G401.6 (cell line): ENCODE measurements around the gene STX8.
"Not testable (repeated sequence)": the region's sequence is repeated elsewhere in the genome, so short reads cannot be mapped to it uniquely, and the experiment has no call there.

ENCODE experiments used
- FAIRE-seq: peaks from 2 replicates; lab custom pipeline; 2012; peaks lifted over from hg19 to GRCh38; lab: Jason Lieb, UNC

Gene STX8

DNA sequence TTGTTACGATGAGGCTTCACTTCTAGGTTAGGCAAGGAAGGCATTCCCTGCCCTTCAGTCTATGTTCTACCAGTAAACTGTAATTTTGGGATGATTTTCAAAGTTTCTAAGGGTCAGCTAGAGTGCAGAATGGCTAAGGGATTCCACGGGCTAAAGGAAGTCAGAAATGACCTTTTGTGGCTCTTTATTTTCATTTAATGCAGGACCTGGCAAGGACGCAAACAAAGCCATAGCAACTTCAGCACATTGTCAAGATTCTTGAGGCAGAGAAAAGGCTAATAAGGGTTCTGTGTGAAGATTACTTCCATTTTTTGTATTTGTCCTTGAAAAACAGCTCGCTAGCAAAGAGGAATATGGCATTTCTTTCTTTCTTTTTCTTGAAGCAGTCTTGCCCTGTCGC is 76.6 kb downstream of the STX8 start:
- no peak for FAIRE-seq

DNA sequence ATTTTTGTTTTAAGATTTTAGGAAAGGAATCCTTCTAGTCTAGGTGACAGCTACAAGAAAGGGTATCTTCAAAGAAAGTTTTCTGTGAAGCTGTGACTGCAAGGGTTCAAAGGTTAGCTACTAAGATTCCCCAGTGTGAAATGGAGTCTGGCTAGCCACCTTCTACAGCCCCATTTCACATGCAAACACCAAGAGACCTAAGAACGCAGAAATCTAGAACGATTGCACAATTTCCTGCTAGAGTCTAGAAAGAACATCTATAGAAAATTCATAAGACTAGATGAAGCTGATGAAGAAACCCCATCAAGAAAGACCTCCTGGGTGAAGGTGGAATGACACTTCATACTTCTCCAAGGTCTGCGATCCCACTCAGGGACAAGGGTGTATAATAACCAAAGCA is 77.1 kb downstream of the STX8 start:
- no peak for FAIRE-seq

DNA sequence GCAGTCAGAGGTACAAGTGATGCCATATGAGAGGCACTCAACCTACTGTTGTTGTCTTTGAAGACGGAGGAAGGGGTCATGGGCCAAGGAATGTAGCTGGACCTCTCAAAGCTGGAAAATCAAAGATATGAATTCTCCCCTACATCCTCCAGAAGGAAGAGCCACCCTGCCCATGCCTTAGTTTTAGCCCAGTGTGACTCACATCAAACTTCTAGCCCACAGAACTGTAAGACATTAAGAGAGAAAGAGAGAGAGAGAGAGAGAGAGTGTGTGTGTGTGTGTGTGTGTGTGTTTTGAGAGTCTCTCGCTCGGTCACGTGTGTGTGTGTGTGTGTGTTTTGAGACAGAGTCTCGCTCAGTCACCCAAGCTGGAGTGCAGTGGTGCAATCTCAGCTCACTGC is 87.1 kb downstream of the STX8 start:
- FAIRE-seq = no peak

DNA sequence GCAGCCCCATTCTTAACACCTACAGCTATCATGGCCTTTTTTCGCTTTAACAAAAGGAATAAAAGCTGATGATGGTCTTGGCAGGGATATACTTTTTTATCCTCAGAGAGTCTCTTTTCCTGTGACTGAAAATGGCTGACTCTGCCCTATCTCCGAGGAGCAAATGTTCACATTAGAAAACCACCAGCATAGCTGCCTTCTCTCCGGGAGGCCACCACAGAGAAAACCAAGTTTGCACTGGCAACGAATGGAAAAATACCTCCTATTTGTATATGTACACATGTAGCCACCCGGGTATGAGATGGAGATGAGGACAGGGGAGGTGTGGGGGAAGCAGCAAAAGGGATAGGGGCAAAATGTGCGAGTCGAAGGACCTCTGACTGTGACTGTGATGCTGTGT is 88.2 kb downstream of the STX8 start:
- no peak for FAIRE-seq

DNA sequence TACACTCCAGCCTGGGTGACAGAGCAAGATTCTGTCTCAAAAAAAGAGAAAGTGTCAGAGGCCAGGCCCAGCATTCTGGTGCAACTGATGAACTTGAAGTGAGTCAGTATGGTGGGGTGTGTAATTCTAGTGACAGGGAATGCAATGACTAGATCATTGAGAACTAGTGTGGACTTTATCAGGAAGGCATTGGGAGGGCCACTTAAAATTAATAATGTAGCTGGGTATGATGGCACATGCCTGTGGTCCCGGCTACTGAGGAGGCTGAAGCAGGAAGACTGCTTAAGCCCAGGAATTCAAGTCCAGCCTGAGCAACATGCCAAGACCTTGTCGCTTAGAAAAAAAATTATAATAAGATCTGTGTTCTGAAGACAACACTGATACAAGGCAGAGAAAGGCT is 90.8 kb downstream of the STX8 start:
- no peak for FAIRE-seq

DNA sequence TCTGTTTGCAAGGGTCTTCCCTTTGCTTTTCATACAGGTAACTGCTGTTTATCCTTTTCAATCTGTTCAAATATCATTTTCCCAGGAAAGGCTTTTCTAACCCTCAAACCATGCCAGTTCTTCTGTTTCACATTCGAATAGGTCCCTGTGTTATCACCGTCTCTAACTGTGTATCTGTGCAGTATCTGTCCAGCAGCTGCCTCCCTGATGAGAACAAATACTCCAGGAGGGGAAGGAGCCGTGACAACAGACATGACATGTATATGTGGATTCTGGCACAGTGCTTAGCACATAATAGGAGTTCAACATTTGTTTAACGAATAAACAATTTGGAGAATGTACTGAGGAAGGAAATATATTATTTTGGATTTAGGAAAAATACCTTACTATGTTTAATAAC is 95.7 kb downstream of the STX8 start:
- no peak for FAIRE-seq

DNA sequence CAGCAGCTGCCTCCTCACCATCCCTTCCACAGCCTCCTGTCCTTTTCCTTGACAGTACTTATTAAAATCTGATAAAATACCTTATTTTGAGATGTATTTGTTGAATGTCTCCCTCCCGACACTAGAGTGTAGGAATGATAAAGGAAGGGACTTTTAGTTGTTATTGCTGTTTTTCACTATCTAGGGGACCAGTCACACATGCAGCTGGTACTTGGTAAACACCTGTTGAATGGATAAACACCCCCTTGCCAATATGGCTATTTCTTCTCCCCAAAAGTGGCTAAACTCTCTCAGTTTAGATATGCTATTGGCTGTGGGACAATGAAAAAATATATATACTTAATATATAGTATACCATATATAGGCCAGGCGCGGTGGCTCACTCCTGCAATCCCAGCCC is 96.7 kb downstream of the STX8 start:
- FAIRE-seq = no peak

DNA sequence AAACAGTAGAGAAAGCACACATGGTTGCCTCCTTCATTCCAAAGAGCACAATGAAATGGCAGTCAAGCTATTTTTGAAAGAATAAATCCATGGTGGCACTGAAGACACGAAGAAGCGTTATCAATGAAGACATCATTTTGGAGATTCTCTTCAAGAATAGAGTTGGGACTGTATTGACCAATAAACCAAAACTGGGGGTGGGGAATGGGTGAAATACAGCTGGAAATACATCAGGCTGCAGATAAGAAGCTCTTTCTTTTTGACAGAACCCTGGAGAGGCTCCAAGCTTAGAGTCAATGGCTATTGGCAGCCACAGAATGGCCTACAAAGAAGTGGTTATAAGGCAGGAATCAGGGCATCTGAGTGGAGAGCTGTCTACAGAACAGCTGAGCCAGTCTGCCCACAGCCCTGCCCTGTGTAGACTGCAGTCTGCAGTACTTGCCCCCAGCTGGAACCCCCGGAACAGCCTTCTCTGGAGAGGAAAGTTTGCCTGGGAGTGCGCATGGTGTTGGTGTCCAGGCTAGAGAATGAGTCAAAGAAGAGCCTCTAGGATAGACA is 100.4 kb downstream of the STX8 start:
- no peak for FAIRE-seq

DNA sequence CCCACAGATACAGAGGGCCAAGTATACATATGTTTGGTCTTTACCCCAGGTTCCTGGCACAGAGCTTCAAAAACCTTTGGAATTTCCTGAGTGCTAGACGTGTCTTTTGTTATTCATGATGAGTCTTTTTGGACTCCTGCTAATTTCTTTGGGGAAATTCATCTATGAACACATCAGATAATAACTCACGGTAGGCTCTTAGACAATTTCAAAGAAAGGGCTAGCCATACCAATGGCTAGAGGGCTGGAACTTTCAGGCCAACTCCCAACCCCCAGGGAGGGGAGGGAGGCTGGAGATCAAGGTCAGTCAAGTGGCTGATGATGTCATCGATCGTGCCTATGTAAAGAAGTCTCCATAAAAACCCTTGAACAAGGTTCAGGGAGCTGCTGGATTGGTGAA is 101.9 kb downstream of the STX8 start:
- FAIRE-seq = no peak

DNA sequence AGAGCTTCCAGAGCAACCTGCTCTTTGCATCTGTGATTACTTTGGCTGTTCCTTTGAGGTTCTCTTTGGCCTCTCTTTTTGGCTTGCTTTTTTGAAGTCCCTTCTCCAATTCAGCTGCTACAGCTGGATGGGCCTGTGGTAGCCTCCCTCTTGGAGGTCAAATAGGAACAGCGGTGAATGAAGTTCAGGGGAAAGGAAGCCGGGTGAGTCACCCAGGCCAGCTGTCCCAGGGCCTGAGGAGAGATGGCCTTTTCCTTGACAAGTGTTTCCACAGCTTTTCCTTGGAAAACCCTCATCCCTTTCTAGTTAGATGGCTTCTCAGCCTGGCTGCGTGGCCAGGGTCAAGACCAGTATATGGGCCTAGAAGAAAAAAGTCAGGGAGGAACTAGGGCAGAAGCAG is 103.1 kb downstream of the STX8 start:
- no peak for FAIRE-seq

DNA sequence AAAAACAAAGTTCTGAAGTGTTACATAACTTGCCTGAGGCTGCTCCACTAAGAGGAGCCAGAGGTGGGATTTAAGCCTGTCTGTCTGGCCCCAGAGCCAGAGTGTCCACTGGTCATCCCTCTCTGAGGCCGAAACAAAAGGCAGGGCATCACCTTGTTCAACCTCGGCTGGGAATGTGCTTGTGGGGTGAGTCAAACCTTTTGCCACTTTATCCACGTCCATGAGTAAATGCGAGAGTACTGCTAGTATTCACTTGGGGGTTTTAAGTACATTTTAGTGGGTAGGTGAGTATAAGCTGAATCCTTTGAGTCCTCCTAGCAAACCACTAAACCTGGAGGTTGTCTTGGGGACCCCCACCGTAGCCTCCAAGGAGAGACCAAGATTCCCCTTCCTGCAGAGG is 103.5 kb downstream of the STX8 start:
- FAIRE-seq = no peak

DNA sequence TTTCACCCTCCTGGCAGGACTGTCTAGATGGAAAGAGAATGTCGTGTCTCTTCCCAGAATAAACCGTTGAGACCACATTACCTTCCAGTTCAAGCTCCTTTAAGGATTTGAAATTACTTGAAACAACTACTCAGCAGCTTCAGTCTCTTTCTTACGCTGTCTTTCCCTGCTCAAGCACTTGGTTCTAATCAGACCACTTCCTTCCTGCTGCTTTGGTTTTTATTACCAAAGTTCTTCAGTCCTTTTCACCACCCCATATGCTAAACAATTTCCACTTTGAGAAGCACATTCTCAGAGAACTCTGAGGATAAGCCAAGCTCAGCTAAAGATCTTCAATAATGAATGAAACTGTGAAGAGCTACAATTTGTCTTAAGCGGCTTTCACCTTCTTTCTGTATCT is 105.4 kb downstream of the STX8 start:
- no peak for FAIRE-seq

DNA sequence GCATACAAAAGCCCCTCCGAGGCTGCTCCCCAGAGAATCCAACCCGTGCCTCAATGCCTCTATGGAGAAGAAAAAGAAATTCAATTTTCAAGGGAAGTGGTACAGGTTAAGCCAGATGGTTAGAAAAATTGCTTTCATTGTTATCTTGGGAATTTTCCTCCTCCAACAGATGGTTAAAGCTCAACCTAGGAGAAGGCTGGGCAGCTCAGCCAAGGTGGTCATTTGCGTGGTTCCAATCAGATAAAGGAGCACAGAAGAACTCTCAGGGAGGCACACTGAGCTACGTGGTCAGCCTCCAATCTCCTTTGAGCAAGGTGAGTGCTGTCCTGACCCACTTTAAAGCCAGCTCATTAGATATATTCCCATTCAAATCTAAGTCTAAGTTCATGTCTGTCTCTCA is 106.7 kb downstream of the STX8 start:
- no peak for FAIRE-seq

DNA sequence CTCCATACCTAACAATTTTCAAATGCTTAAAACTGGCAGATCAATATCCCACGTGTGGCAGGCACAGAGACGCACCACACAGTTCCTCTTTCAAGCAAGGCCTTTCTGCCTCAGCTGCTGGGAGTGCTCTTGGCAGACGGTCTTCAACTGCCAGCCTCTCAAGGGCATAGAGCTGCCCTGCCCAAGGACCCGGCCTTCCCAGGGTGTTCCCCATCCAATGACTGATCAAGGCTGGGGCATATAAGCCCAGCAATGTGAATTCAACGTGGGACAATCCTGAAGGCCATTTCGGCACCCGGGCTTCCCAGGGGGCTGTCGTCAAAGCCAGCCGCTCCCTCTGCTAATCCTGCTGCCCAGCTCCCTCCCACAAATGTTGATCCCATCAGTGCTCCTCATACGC is 107.1 kb downstream of the STX8 start:
- no peak for FAIRE-seq

DNA sequence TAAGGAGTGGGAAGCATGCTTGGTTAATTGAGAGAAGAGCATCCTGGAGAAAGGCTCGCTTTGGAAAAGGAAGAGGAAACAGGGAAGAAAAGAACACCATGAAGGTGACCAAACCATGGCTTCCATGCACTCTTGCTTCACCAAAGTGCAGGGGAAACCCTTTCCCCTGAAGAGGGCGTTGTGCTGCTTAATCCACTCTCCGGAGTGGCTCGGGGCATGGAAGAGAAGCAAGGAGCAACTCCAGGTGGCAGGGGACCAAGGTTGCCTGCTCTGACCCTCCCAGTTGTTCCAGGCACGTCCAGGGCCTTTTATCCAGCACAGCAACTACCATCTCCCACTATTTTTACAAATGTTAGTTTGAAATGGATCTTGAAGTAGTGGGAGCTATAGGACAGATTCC is 108.1 kb downstream of the STX8 start:
- FAIRE-seq = no peak

DNA sequence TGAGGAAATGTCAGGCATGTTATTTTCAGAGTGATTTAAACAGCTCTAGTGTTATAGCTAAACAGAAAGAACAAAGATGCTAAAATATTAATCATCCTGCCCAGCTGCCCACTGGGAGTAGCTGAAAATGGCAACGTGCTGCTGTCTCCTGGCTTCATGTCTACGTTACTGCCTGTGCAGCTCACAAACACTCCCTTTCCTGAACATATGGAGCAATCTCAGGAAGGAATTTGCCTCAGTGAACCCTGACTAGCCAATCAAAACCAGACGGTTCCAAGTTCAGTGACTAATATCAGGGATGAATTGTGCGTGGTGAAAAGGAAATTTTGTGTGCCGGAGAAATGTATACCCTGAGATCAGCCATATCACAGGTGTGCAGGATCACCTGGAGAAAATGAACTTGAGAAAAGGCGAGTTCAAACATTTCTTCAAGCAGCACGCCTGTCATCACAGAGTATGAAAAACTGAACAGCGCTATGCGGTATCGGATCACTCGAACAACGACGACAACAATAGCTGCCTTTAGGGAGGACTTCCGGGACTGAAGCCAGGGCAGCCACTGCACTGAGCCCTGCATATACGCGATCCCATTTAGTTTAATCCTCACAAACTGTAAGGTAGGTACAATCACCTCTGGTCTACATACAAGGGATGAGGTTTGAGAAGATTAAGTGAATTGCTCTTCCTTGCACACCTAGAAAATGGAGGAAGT is 110.3 kb downstream of the STX8 start:
- no peak for FAIRE-seq

DNA sequence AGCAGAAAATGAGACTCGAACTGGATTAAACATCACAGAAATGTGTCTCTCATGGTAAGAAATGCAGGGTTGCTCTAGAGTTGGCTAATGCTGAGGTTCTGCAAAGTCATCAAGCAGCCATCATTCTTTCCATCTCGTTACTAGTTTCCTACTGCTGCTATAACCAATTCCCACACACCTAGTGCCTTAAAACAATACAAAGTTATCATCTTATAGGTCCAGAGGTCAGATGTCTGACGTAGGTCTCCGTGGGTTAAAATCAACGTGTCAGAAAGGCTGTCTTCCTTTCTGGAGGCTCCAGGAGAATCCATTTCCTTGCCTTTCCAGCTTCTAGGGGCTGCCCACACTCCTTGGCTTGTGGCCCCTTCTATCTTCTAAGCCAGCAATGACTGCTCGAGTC is 118.6 kb downstream of the STX8 start:
- FAIRE-seq = no peak

DNA sequence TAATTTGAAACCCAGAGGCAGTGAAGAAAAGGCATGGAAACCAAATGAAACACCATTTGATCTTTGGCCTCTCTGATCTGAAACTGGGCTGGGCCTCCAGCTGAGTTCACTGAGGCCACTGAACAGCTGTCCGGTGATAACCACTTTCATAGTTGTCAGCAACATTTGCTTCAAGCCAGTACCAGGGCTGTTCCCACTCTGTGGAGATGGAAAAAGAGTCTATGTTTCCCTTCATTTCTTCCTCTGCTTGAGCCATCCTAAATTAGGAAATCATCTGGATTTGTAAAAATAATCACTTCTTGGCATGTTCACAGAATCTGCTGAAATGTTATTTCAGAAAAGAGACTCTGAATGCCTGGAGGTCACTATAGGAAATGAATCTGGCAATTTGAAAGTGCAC is 119.3 kb downstream of the STX8 start:
- FAIRE-seq = no peak

DNA sequence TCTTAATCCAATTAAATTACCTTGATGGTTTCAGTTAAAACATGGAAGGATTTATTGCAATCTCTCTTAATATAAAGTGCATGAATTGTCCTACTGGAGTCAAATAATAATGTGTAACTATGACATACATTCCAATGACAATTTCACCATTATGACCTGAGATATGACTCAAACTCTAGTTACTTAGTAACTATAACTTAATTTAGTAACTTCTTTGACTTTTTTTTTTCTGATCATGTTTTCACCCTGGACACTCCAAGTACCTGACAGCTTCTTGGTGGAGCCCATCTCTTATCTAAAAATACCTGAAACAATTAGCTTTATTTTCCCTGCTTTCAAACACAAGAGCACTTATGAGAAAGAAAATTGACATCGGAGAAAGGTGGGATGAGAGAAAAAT is 123.7 kb downstream of the STX8 start:
- no peak for FAIRE-seq

DNA sequence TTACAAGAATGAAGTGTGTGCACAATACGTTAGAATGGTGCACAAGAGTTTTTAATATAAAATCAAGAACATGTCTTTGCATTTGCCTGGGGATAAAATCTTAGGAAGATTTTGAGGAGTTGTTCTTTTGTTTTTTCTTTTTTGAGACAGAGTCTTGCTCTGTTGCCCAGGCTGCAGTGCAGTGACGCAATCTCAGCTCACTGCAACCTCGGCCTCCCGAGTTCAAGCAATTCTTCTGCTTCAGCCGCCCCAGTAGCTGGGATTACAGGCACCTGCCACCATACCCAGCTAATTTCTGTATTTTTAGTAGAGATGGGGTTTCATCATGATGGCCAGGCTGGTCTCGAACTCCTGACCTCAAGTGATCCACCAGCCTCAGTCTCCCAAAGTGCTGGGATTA is 128.3 kb downstream of the STX8 start:
- not testable (repeated sequence) for FAIRE-seq

DNA sequence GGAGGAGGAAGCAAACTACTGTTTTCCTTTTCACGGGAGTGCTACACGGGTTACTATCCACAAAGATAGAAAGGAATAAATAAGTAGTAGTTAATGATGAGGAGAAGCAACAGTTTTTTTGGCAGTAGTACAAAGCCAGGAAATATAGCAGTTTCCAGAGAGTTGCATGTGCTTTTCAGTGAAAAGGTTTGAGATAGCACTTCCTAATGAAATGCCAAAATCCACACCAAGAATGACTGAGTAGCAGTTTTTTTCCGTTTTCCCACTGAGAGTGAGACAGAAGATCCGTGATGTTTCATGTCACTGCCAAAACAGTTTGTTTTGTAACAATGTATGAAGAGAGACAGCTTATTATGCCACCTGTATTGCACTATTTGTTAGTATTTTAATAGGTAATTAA is 129.1 kb downstream of the STX8 start:
- no peak for FAIRE-seq

DNA sequence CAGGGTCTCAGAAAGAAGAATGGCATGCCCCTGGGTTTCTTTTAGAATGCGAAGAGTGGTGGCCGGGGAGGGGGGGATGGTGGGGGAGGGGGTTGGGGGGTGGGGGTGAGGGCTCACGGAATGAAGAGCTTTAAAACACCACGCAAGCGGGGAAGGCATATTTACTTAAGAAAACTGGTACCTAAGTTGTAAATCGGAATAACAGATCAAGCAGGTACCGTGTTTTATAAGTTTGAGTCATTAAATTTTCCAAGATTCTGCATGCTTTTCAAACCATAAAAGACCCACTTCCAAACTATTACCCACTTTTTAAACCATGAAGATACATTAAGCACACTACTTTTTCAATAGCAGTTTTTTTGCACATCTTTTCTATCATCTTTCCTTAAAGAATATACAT is 130.2 kb downstream of the STX8 start:
- no peak for FAIRE-seq

DNA sequence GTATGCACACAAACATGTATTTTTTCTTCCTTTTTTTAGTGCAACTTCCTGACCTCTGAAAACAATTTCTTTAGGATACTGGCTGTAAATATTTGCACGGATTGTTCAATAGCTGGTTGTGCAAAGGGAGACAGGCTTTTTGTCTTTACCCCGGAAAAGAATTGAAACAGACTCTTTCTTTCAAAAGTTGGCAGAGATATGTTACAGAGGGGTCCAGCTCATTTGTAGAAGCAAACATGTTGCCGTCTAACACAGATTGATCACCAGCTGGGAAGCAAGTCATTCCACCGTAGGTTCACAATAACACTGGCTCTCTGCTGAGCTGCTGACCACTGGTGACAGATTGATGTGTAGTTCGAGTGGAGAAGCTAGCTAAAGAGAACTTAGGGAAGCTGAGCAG is 130.9 kb downstream of the STX8 start:
- no peak for FAIRE-seq

DNA sequence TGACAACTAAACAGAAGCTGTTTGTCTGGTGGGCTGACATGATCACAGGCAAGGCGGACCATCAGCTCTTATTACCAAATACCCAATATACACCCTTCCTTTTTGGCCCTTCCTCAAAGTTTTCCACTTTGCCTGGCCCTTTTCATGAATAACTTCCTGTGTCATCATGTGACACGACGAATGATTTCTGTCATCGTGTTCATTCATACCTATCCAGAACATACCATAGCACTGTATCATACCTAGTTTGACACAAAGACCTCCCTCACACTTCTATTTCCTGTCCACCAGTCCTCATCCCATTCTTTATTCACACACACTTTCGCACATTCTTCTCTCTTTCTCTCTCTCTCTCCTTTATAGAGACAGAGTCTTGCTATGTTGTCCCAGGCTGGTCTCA is 131.8 kb downstream of the STX8 start:
- FAIRE-seq = no peak

DNA sequence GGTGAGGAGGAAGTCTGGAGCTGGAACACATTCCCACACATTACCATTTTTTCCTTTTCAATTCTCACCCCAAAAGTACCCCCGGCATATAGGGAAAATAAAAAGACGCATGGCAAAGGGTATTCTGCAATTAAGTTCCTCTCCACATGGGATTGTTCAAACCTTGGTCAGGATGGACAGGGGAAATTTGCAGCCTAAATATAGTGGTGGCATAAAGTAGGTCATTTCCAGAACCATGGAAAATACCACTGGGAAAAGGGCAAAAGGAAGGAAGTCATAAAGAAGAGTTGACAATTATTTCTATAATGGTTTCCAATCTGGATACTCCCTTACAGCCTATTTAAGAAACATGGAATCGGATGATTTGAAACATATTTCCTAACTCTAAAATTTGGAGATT is 135.8 kb downstream of the STX8 start:
- no peak for FAIRE-seq
